Upper lobe of left lung (tissue), 4 donors: ENCODE results near the gene STMP1.

Experiments used
- CTCF ChIP-seq, 6 experiments: fragments of 450-650 bp in 4 of 6; fragments of 200-600 bp in 2 of 6; sonication (generic) in 2 of 6; IDR thresholded peaks; one replicate each; pipeline ENCODE4 v1.5.1; 2016 to 2019; ENCODE audit warnings: antibody characterized with exemption in 6 of 6
- EP300 ChIP-seq, 4 donors: sonication (generic); formaldehyde crosslinking; IDR thresholded peaks; one replicate each; pipeline ENCODE4 v1.5.1; 2017; ENCODE audit warnings: antibody characterized with exemption in 4 of 4, control low read depth in 2 of 4
- POLR2A ChIP-seq, 4 donors: fragments of 450-650 bp; IDR thresholded peaks; one replicate each; pipeline ENCODE4 v1.5.1; 2016 to 2017; ENCODE audit warnings: antibody characterized with exemption in 4 of 4, mild to moderate bottlenecking in 2 of 4
- POLR2AphosphoS5 ChIP-seq, 2 donors: sonication (generic); formaldehyde crosslinking; IDR thresholded peaks; one replicate each; pipeline ENCODE4 v1.5.1; 2017; ENCODE audit warnings: antibody characterized with exemption in 2 of 2

GRCh38 chr7:135713836-135714470, 51.6 kb downstream of the STMP1 start:
- TF ChIP-seq CTCF (IDR thresholded peaks at IDR 0.05) (no peak), EP300 (IDR thresholded peaks at IDR 0.05) (no peak), POLR2AphosphoS5 (IDR thresholded peaks at IDR 0.05) (no peak), POLR2A (IDR thresholded peaks at IDR 0.05) (no peak)
